ENCODE measurements around the gene LMNTD1. TPM values are rescaled to one million over a fixed set of nuclear protein-coding genes. Genes with fewer than 3 reads are reported as not detected.

Gene LMNTD1
- total RNA-seq, 4 donors from 2014 or later = not detected

DNA sequence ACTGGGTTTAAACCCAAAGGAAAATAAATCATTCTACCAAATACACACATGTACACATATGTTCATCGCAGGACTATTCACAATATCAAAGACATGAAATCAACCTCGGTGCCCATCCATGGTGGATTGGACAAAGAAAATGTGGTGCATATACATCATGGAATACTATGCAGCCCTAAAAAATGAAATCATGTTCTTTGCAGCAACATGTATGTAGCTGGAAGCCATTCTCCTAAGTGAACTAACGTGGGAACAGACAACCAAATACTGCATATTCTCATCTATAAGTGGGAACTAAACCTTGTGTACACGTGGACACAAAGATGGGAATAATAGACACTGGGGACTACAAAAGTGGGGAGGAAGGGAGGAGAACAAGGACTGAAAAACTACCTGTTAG is 96.6 kb downstream of the LMNTD1 start:
- Histone ChIP-seq H3K36me3 (no peaks in the 10 kb centered on the region), H3K4me1 (no peaks in the 10 kb centered on the region), H3K27ac (no peak overlapping the region), H3K4me3 (no peak overlapping the region), H3K27me3 (no peaks in the 10 kb centered on the region), H3K9me3 (no peaks in the 10 kb centered on the region)
- in situ Hi-C loops (cut with MboI; ENCODE audit: low pct_ligation_motif_present in 1 of 4, low pct_unique_long_range_greater_than_20kb in 1 of 4, low sequenced_read_pairs in 3 of 4) (loop anchor here in 1 of 4 donors (25.0 kb wide), 1 partner anchor 106 kb away; the partner anchor contains the start of gene LMNTD1), intact Hi-C loops (cut with DNase I; ENCODE audit: low total_unique reads) (no loop called here)
- 81 to 83% methylated on average over 4 of the region's 4 CpGs for WGBS, 2 donors (ENCODE audit: low coverage in 1 of 2)
- no peak for DNase-seq
- TF ChIP-seq POLR2A (IDR thresholded peaks at IDR 0.05) (no peak), EP300 (IDR thresholded peaks at IDR 0.05; ENCODE audit: low read depth) (no peak), POLR2AphosphoS5 (IDR thresholded peaks at IDR 0.05) (no peak)
- TF ChIP-seq, protein P1, sequence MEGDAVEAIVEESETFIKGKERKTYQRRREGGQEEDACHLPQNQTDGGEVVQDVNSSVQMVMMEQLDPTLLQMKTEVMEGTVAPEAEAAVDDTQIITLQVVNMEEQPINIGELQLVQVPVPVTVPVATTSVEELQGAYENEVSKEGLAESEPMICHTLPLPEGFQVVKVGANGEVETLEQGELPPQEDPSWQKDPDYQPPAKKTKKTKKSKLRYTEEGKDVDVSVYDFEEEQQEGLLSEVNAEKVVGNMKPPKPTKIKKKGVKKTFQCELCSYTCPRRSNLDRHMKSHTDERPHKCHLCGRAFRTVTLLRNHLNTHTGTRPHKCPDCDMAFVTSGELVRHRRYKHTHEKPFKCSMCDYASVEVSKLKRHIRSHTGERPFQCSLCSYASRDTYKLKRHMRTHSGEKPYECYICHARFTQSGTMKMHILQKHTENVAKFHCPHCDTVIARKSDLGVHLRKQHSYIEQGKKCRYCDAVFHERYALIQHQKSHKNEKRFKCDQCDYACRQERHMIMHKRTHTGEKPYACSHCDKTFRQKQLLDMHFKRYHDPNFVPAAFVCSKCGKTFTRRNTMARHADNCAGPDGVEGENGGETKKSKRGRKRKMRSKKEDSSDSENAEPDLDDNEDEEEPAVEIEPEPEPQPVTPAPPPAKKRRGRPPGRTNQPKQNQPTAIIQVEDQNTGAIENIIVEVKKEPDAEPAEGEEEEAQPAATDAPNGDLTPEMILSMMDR (IDR thresholded peaks at IDR 0.05) = no peak

DNA sequence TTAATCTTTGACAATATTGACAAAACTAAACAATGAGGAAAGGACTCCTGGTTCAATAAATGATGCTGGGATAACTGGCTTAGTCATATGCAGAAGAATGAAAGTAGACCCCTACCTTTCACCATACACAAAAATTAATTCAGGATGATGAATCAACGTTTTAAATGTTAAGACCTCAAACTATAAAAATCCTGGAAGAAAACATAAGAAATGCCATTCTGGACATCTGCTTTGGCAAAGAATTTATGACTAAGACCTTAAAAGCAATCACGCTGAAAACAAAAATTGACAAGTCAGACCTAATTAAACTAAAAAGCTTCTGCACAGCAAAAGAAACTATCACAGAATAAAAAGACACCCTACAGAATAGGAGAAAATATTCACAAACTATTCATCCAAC is 97.4 kb downstream of the LMNTD1 start:
- no peak for TF ChIP-seq EP300 (IDR thresholded peaks at IDR 0.05; ENCODE audit: low read depth)
- TF ChIP-seq POLR2A (IDR thresholded peaks at IDR 0.05) = no peak
- no peak for TF ChIP-seq POLR2AphosphoS5 (IDR thresholded peaks at IDR 0.05)
- TF ChIP-seq, protein P1 (IDR thresholded peaks at IDR 0.05) = no peak
- intact Hi-C loops (cut with DNase I; ENCODE audit: low total_unique reads) (no loop called here), in situ Hi-C loops (cut with MboI; ENCODE audit: low pct_ligation_motif_present in 1 of 4, low pct_unique_long_range_greater_than_20kb in 1 of 4, low sequenced_read_pairs in 3 of 4) (loop anchor here in 1 of 4 donors (25.0 kb wide), 1 partner anchor 107 kb away; the partner anchor contains the start of gene LMNTD1)
- Histone ChIP-seq H3K27ac (no peak overlapping the region), H3K4me1 (no peaks in the 10 kb centered on the region), H3K9me3 (no peaks in the 10 kb centered on the region), H3K4me3 (no peak overlapping the region), H3K36me3 (no peaks in the 10 kb centered on the region), H3K27me3 (no peaks in the 10 kb centered on the region)
- WGBS, 2 donors (ENCODE audit: low coverage in 1 of 2) = 79 to 86% methylated on average over 2 of the region's 2 CpGs
- DNase-seq = no peak

DNA sequence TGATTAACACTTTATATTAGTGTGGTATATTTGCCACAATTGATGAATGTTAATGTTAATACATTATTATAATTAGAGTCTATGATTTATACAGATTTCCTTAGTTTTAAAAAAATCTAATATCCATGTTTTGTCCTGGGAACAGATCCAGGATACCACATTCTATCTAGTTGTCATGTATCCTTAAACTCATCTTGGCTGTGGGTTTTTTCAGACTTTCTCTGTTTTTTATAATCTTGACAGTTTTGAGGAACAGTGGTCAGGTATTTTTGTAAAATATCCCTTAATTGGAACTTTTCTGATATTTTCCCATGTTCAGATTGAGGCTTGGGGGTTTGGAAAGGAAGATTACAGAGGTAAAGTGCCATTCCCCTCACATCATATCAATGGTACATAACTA is 104.1 kb downstream of the LMNTD1 start:
- TF ChIP-seq EP300 (IDR thresholded peaks at IDR 0.05; ENCODE audit: low read depth) (no peak), POLR2AphosphoS5 (IDR thresholded peaks at IDR 0.05) (no peak), POLR2A (IDR thresholded peaks at IDR 0.05) (no peak)
- TF ChIP-seq, protein P1 (IDR thresholded peaks at IDR 0.05) = no peak
- intact Hi-C loops (cut with DNase I; ENCODE audit: low total_unique reads) = no loop called here

DNA sequence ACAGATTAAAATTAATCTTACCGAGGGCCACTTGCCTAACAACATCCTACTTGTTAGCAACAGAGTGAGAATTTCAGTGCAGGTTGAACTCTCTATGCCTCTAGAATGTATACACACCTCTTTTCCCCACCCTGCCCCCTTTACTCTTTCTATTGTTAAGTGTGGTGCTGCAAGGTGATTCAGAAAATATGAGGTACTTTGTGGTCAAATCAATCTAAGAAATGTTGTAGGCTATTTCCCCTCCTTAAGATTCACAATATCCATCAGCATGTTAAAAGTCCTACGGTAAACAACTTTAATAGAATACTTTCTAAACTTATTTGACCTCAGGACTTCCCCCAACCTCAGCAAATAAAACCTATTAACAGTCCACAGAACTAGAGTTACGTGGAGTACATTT is 106.0 kb downstream of the LMNTD1 start:
- in situ Hi-C loops (cut with MboI; ENCODE audit: low pct_ligation_motif_present in 1 of 4, low pct_unique_long_range_greater_than_20kb in 1 of 4, low sequenced_read_pairs in 3 of 4) = loop anchor here (25.0 kb wide), 3 partner anchors 565 to 1190 kb away; no protein-coding TSS in a partner anchor
- no peak overlapping the region for H3K27ac ChIP-seq
- H3K4me3 ChIP-seq = no peak overlapping the region
- H3K27me3 ChIP-seq = no peaks in the 10 kb centered on the region
- no peak for DNase-seq
- H3K36me3 ChIP-seq = no peaks in the 10 kb centered on the region
- 76 to 89% methylated on average over 2 to 3 of the region's 3 CpGs for WGBS, 2 donors (ENCODE audit: low coverage in 1 of 2)
- TF ChIP-seq POLR2AphosphoS5 (IDR thresholded peaks at IDR 0.05) (no peak), EP300 (IDR thresholded peaks at IDR 0.05; ENCODE audit: low read depth) (no peak), POLR2A (IDR thresholded peaks at IDR 0.05) (no peak)
- TF ChIP-seq, protein P1 (IDR thresholded peaks at IDR 0.05) = no peak
- no peaks in the 10 kb centered on the region for H3K9me3 ChIP-seq
- H3K4me1 ChIP-seq = no peaks in the 10 kb centered on the region
- intact Hi-C loops (cut with DNase I; ENCODE audit: low total_unique reads) = no loop called here

More for the DNA sequence above, 104.1 kb downstream of the LMNTD1 start:
- no peaks in the 10 kb centered on the region for H3K27me3 ChIP-seq
- no peaks in the 10 kb centered on the region for H3K9me3 ChIP-seq
- H3K27ac ChIP-seq = no peak overlapping the region
- no peaks in the 10 kb centered on the region for H3K36me3 ChIP-seq
- no peak overlapping the region for H3K4me3 ChIP-seq
- in situ Hi-C loops (cut with MboI; ENCODE audit: low pct_ligation_motif_present in 1 of 4, low pct_unique_long_range_greater_than_20kb in 1 of 4, low sequenced_read_pairs in 3 of 4) = loop anchor here (25.0 kb wide), 3 partner anchors 563 to 1188 kb away; no protein-coding TSS in a partner anchor
- no peaks in the 10 kb centered on the region for H3K4me1 ChIP-seq
- no peak for DNase-seq

Measured in transverse colon (tissue), 4 donors.